Liver (tissue), 9 donors: ENCODE data around the gene BACH2. TPM values are rescaled to one million over a fixed set of nuclear protein-coding genes. Genes with fewer than 3 reads are reported as not detected.

Experiments
- DNase-seq: peaks from one replicate; pipeline ENCODE4 v3.0.0-alpha.2; 2017; ENCODE audit warnings: low spot score
- H3K27ac ChIP-seq, 2 donors: one replicate each; pipeline ENCODE4 v1.7.0; 2013; ENCODE audit warnings: inconsistent platforms in 2 of 2, low read length in 2 of 2, control low read depth in 1 of 2, low read depth in 1 of 2, mild to moderate bottlenecking in 1 of 2
- H3K27me3 ChIP-seq, 4 donors: one replicate each; pipeline versions ENCODE4 v1.6.1 to v1.7.0; 2013; ENCODE audit warnings: low read length in 3 of 4, inconsistent platforms in 1 of 4, mild to moderate bottlenecking in 1 of 4, moderate library complexity in 1 of 4; ENCODE audit not compliant: control insufficient read depth in 4 of 4, insufficient read depth in 4 of 4
- H3K36me3 ChIP-seq, 4 donors: one replicate each; pipeline versions ENCODE4 v1.6.1 to v1.7.0; 2013; ENCODE audit warnings: low read length in 3 of 4, mild to moderate bottlenecking in 3 of 4, low read depth in 1 of 4, moderate library complexity in 1 of 4; ENCODE audit not compliant: control insufficient read depth in 4 of 4, insufficient read depth in 3 of 4
- H3K4me1 ChIP-seq, 4 donors: one replicate each; pipeline versions ENCODE4 v1.6.1 to v1.7.0; 2013; ENCODE audit warnings: low read length in 3 of 4, mild to moderate bottlenecking in 3 of 4, moderate library complexity in 1 of 4; ENCODE audit not compliant: control insufficient read depth in 4 of 4, insufficient read depth in 4 of 4
- H3K4me3 ChIP-seq, 3 donors: one replicate each; pipeline versions ENCODE4 v1.6.1 to v1.7.0; 2013; ENCODE audit warnings: low read length in 3 of 3, control low read depth in 1 of 3, low read depth in 1 of 3, mild to moderate bottlenecking in 1 of 3
- H3K9ac ChIP-seq, 2 donors: one replicate each; pipeline ENCODE4 v1.7.0; 2013; ENCODE audit warnings: low read length in 2 of 2, mild to moderate bottlenecking in 2 of 2, moderate library complexity in 2 of 2, control low read depth in 1 of 2, low read depth in 1 of 2
- H3K9me3 ChIP-seq, 4 donors: one replicate each; pipeline versions ENCODE4 v1.6.1 to v1.7.0; 2013; ENCODE audit warnings: low read length in 3 of 4; ENCODE audit not compliant: control insufficient read depth in 4 of 4
- ATF3 ChIP-seq: IDR thresholded peaks from 2 replicates; pipeline ENCODE4 v1.6.1; 2016; ENCODE audit warnings: antibody characterized with exemption
- CTCF ChIP-seq: fragments of 150-350 bp; IDR thresholded peaks from 2 replicates; pipeline ENCODE4 v1.5.1; 2017; ENCODE audit warnings: improper control_type of control experiment, low read depth, low read length; ENCODE audit not compliant: missing input control
- EGR1 ChIP-seq, 2 donors: IDR thresholded peaks; 2 replicates each; pipeline ENCODE4 v1.6.1; 2016 to 2018; ENCODE audit warnings: antibody characterized with exemption in 2 of 2, low read depth in 2 of 2
- FOXA1 ChIP-seq: IDR thresholded peaks from 2 replicates; pipeline ENCODE4 v1.6.1; 2016; ENCODE audit warnings: antibody characterized with exemption
- FOXA2 ChIP-seq: IDR thresholded peaks from 2 replicates; pipeline ENCODE4 v1.6.1; 2016; ENCODE audit warnings: antibody characterized with exemption
- GABPA ChIP-seq, 2 donors: IDR thresholded peaks in 1 of 2; conservative IDR thresholded peaks in 1 of 2; 2 replicates each; pipeline ENCODE4 v1.6.1; 2016; ENCODE audit warnings: antibody characterized with exemption in 2 of 2, mild to moderate bottlenecking in 1 of 2, moderate library complexity in 1 of 2
- HNF4A ChIP-seq, 2 donors: conservative IDR thresholded peaks; 2 replicates each; pipeline ENCODE4 v1.6.1; 2016; ENCODE audit warnings: antibody characterized with exemption in 2 of 2, mild to moderate bottlenecking in 2 of 2
- HNF4G ChIP-seq: IDR thresholded peaks from 2 replicates; pipeline ENCODE4 v1.6.1; 2016; ENCODE audit warnings: antibody characterized with exemption
- JUND ChIP-seq, 2 donors: IDR thresholded peaks; 2 replicates each; pipeline ENCODE4 v1.6.1; 2016; ENCODE audit warnings: antibody characterized with exemption in 2 of 2
- MAX ChIP-seq: IDR thresholded peaks from 2 replicates; pipeline ENCODE4 v1.6.1; 2016; ENCODE audit warnings: antibody characterized with exemption
- NR2F2 ChIP-seq: IDR thresholded peaks from 2 replicates; pipeline ENCODE4 v1.6.1; 2016; ENCODE audit warnings: antibody characterized with exemption
- RAD21 ChIP-seq, 2 donors: IDR thresholded peaks; 2 replicates each; pipeline ENCODE4 v1.6.1; 2016; ENCODE audit warnings: antibody characterized with exemption in 2 of 2, mild to moderate bottlenecking in 2 of 2
- REST ChIP-seq: IDR thresholded peaks from 2 replicates; pipeline ENCODE4 v1.6.1; 2016; ENCODE audit warnings: antibody characterized with exemption, mild to moderate bottlenecking
- RXRA ChIP-seq, 2 donors: IDR thresholded peaks; 2 replicates each; pipeline ENCODE4 v1.6.1; 2017 to 2018; ENCODE audit warnings: antibody characterized with exemption in 2 of 2, mild to moderate bottlenecking in 1 of 2
- SP1 ChIP-seq: IDR thresholded peaks from 2 replicates; pipeline ENCODE4 v1.6.1; 2018; ENCODE audit warnings: antibody characterized with exemption, mild to moderate bottlenecking
- TAF1 ChIP-seq: conservative IDR thresholded peaks from 2 replicates; pipeline ENCODE4 v1.6.1; 2016; ENCODE audit warnings: antibody characterized with exemption, mild to moderate bottlenecking
- YY1 ChIP-seq: IDR thresholded peaks from 2 replicates; pipeline ENCODE4 v1.6.1; 2016; ENCODE audit warnings: antibody characterized with exemption, mild to moderate bottlenecking
- ZBTB33 ChIP-seq: IDR thresholded peaks from 2 replicates; pipeline ENCODE4 v1.6.1; 2016; ENCODE audit warnings: antibody characterized with exemption
- WGBS: extraction: QIAGEN DNeasy Blood & Tissue Kit; methylation state at CpG from one replicate; pipeline ENCODE4 v1.1.7; 2013; 5-methylcytosine and 5-hydroxymethylcytosine counted together
- polyA plus RNA-seq, 2 donors: library from polyadenylated mRNA; stranded (reverse) in 1 of 2; unstranded in 1 of 2; fragments of 200-250 nt in 1 of 2; fragments of >200 nt in 1 of 2; fragmentation: Nextera tagmentation in 1 of 2; extraction: Ambion mirVana in 1 of 2; gene quantifications; one replicate each; pipeline versions ENCODE4 v1.2.1 to v1.2.3, GENCODE V29; 2013 to 2015
- total RNA-seq, 2 donors: library from RNA; depleted of rRNA; stranded (reverse); fragments of >200 nt; gene quantifications; one replicate each; pipeline ENCODE4 v1.2.3, GENCODE V29; 2014
- donor health status: healthy.
- donor health status: healthy.
- donor health status: healthy.
- donor health status: healthy.
- donor health status: healthy.

Gene BACH2
- total and polyA plus RNA-seq, 4 donors, result 1.9 to 3.7 (median 1.9) TPM

- no peak overlapping the region for H3K4me3 ChIP-seq
- no peak for DNase-seq
- no peaks in the 10 kb centered on the region for H3K9me3 ChIP-seq
- 93% methylated on average over 12 of the region's 12 CpGs for WGBS
- H3K27me3 ChIP-seq, result no peaks in the 10 kb centered on the region
- H3K4me1 ChIP-seq, result peaks cover 0 to 3% (median under 1%) of the 10 kb centered on the region in 4 donors
- no peak overlapping the region for H3K9ac ChIP-seq
- H3K27ac ChIP-seq, result no peak overlapping the region
- TF ChIP-seq FOXA1, result no peak
- TF ChIP-seq HNF4A (conservative IDR thresholded peaks at IDR 0.05), result no peak
- no peak for TF ChIP-seq RXRA (IDR thresholded peaks at IDR 0.05)
- TF ChIP-seq GABPA (IDR thresholded peaks at IDR 0.05 in 1 of 2, conservative IDR thresholded peaks at IDR 0.05 in 1 of 2), result no peak
- TF ChIP-seq YY1, result no peak
- TF ChIP-seq CTCF, result no peak
- no peak for TF ChIP-seq RAD21 (IDR thresholded peaks at IDR 0.05)
- no peak for TF ChIP-seq REST
- no peak for TF ChIP-seq MAX
- TF ChIP-seq NR2F2, result no peak
- TF ChIP-seq EGR1 (IDR thresholded peaks at IDR 0.05; ENCODE audit: low read depth in 2 of 2), result no peak
- TF ChIP-seq FOXA2, result no peak
- no peaks in the 10 kb centered on the region for H3K36me3 ChIP-seq
Observed at GRCh38 chr6:89975991-89976693, 320.5 kb downstream of the BACH2 start.

- WGBS, result 74% methylated on average over 1 of the region's 1 CpG
- DNase-seq, result no peak
Observed at GRCh38 chr6:89975366-89975765, 321.3 kb downstream of the BACH2 start.

More at GRCh38 chr6:89975366-89975765, 321.3 kb downstream of the BACH2 start:
- Histone ChIP-seq H3K27me3 (no peaks in the 10 kb centered on the region), H3K36me3 (no peaks in the 10 kb centered on the region), H3K9me3 (no peaks in the 10 kb centered on the region), H3K4me1 (peaks cover 0 to 3% (median 2%) of the 10 kb centered on the region in 4 donors), H3K9ac (no peak overlapping the region), H3K4me3 (no peak overlapping the region), H3K27ac (no peak overlapping the region)
- TF ChIP-seq ZBTB33, result no peak
- TF ChIP-seq CTCF, result no peak
- no peak for TF ChIP-seq HNF4G
- no peak for TF ChIP-seq SP1
- TF ChIP-seq TAF1, result no peak
- no peak for TF ChIP-seq HNF4A (conservative IDR thresholded peaks at IDR 0.05)
- TF ChIP-seq JUND (IDR thresholded peaks at IDR 0.05), result no peak
- TF ChIP-seq ATF3, result no peak
- no peak for TF ChIP-seq RAD21 (IDR thresholded peaks at IDR 0.05)
